PC-3 (cell line): ENCODE measurements around the gene GLRX.

Experiments
- EZH2 ChIP-seq: fragments of 300-600 bp; sonication (generic); IDR thresholded peaks from one replicate; pipeline ENCODE4 v1.6.1; 2017; ENCODE audit warnings: antibody characterized with exemption, mild to moderate bottlenecking, low read length; ENCODE audit not compliant: unreplicated experiment
- EZH2phosphoT487 ChIP-seq: fragments of 300-600 bp; sonication (generic); IDR thresholded peaks from 2 replicates; pipeline ENCODE4 v1.6.1; 2018; ENCODE audit warnings: mild to moderate bottlenecking, antibody characterized with exemption, low read length, borderline replicate concordance
- TF ChIP-seq, protein P1 (sequence below): fragments of 300-600 bp; sonication (generic); conservative IDR thresholded peaks from 2 replicates; pipeline ENCODE4 v1.5.1; 2017; ENCODE audit warnings: antibody characterized with exemption, low read depth, mild to moderate bottlenecking, low read length

DNA sequence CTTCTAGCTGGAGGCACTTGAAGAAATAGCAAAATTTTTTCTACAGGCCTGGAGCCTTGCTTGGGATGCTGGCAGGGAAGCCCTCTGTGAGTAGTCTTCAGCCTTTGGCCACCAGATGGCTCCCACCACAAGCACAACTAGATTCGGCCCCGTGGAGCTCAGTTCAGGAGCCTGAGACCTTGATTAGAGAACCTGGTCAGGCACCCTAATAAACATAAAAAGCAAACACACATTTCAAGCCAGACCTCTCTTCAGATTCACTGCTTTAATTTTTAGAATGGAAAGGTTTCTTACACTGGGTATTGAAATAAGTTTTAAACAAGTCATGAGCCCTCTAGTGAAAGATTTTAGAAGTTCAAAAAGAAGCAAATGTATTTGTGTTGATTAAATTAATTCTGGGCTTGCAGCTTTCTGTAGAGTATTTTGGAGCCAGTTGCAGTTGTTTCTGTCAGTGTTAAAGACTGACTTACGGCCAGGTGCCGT, 41.4 kb downstream of the GLRX start:
- TF ChIP-seq, protein P1, sequence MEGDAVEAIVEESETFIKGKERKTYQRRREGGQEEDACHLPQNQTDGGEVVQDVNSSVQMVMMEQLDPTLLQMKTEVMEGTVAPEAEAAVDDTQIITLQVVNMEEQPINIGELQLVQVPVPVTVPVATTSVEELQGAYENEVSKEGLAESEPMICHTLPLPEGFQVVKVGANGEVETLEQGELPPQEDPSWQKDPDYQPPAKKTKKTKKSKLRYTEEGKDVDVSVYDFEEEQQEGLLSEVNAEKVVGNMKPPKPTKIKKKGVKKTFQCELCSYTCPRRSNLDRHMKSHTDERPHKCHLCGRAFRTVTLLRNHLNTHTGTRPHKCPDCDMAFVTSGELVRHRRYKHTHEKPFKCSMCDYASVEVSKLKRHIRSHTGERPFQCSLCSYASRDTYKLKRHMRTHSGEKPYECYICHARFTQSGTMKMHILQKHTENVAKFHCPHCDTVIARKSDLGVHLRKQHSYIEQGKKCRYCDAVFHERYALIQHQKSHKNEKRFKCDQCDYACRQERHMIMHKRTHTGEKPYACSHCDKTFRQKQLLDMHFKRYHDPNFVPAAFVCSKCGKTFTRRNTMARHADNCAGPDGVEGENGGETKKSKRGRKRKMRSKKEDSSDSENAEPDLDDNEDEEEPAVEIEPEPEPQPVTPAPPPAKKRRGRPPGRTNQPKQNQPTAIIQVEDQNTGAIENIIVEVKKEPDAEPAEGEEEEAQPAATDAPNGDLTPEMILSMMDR = peak; percentile 95
- TF ChIP-seq EZH2 (no peak), EZH2phosphoT487 (no peak)
